T-helper 9 cell (primary cell): ENCODE measurements around the gene DAG1.

Source experiments
- DNase-seq: peaks from one replicate; pipeline ENCODE4 v3.0.0-alpha.2; 2020

DAG1 gene

DNA sequence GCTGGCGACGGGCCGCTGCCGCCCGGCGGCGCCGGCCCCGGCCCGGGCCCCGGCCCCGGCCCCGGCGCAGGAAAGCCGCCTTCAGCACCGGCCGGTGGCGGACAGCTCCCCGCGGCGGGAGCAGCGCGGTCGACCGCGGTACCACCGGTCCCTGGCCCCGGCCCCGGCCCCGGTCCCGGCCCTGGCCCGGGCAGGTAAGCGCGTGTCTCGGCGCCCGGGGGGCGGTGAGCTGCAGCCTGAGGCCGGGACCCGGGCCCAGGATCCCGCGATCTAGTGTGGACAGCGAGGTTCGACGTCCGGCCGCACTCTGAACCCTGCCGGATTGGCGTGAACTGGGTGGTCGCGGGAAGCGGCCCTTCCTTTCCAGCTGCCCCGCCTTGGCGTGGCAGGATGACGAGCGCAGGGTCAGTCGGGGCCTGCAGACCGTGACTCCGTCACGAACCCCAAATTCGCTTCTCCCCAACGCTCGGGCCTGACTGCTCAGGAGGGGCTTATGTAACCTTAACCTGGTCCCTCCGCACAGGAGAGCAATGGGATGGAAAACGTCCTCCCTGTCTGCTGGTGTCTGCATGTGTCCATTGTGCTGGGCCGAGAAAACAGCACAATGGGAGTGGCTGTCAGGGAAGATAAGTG is 84.7 kb downstream of the DAG1 start:
- peak; percentile 51 for DNase-seq

DNA sequence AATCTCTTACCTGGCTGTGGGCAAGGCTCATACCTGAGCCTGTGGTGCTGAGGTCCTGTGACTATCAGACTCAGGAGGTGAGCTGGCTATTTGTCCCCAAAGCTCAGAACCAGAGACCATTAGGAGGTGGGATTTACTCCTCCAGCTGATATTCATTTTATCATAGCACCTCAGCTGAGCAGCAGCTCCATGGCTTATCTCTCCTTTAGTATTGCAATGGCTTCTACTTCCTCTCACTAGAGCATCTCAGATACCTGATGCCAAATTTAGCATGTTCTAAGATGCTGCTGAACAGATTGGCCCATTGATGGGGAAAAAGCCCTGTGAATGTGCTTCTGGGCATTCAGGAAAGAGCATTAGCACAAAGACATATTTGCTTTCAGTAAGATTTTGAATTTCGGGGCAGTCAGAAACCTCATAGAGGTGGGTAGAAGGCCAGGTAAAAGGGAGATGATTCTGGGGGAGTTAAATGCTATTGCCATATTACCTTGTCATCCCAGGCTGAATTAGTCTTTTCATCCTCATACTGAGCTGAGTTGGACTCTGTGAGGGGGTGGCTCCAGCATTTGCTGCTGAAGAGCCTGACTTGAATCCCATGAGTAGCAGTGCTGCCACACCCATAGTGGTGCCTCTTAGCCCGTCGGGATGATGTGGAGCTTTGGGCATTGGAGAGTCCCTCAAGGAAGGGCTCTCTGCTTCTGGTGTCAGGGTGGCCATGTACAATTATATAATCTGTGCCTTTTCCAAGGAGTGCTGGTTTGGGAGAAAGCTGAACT is 86.6 kb downstream of the DAG1 start:
- no peak for DNase-seq

DNA sequence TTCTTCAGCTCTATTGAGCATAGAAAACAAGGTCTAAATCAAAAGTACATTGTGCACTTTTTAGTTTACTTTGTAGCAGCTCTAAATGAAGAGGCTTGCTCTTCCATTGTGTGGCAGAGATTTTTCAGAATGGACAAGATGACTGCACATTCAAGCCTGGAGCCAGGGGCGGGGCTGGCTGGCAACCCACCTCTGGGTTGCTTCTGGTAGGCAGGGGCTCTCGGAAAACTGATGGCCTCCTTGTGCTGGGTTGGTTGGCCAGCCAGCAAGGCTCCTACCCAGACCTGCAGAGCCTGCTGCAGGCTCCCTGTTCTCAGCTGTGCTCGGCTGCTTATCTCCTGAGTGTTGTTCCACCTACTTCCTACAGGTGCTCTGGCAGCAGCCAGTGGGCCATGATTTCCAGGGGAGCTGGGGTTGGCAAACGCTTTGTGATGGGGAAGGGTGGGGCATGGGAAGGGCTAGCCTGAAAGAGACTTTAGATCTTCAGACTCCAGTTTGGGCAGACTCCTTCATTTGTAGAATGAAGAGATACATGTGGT is 93.0 kb downstream of the DAG1 start:
- DNase-seq = no peak

DNA sequence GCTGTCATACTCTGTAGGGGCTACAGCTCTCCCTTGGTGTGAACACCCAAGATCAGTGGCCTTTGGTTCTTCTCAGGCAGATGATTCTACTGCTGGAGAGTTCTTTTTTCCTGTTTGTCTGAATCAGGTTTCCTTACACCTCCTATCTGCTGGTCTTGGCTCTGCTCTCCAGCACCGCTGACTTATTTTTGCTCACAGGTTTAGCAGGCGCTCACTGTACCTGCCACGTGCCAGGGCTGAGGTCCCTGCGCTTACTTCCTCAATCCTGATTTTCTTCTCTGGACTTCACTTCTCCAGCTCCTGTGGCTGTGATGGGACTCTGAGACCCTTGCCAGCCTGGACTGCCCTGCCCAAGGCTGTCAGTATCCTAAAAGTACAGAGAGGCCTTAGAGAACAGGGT is 93.7 kb downstream of the DAG1 start:
- DNase-seq = no peak

DNA sequence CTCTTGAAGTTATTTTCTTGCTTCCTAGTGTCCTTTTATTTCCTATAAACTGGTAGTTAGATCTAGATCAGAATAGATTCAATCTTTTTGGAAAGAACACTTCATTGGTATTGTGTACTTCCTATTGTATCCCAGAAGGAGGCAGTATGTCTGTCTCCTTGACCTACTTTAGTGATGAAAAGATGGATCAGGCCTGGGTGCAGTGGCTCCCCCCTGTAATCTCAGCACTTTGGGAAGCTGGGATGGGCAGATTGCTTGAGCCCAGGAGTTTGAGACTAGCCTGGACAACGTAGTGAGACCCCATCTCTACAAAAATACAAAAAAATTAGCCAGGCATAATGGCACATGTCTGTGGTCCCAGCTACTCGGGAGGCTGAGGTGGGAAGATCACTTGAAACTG is 96.2 kb downstream of the DAG1 start:
- DNase-seq = no peak

DNA sequence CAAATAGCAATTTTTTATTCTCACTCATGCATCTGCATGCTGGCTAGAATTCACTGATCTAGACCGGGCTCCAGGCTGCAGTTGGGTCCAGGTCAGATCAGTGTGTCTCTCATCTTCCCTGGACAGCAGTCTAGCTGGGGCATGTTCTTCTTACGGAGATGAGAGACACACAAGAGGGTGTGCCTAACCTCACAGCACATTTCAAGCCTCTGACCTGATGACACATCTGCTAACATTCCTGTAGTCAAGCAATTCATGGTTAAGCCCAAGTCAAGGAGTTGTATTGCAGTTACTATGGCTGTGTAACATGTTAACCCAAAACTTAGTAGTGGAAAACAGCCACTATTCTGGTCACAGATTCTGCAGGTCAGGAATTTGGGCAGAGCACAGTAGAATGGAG is 97.3 kb downstream of the DAG1 start:
- DNase-seq = no peak

DNA sequence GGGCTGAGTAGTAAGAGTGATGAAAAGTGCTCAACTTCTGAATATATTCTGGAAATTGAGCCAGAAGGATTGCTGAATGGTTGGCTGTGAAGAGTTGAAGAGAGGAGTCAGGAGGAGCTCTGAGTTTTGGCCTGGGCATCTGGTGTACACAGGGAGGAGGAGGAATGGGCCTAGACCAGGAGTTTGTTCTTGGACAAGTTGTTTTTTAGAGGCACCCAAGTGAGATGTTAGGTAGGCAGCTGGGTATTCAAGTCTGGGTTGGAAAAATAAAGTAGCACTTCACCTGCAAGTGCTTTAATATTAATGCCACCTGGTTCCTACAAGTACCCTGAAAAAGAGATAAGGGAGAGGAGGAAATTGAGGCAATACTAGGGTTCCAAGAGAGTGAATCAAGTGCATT is 98.9 kb downstream of the DAG1 start:
- no peak for DNase-seq

DNA sequence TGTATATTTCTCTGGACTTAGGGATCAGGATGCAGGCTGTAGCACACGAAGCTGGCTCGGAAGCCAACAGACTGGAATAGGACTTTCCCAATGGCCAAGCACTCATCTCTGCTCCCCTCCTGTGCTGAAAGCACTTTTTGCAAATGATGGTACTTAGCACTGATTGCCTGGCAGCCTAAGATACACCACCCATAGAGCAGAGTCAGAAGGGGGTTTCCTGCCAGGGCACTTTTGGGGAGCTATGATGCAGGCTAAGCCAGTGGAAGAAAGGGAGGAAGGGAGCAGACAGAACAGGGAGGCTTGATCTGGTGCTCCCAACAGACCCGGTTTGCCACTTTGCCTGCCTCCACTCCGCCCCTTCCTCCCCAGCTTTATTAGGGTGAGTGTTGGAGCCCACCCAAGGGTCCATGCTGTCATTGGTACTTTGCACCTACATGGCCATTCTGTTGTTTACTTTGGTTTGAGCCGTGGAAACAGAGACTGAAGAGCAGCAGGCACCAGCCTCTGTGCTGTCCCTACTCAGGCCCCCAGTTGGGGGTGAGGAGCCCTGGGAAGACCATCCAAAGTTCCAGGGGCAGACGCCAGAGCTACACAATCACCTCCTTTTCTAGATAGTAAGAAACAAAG is 100.1 kb downstream of the DAG1 start:
- DNase-seq = no peak

DNA sequence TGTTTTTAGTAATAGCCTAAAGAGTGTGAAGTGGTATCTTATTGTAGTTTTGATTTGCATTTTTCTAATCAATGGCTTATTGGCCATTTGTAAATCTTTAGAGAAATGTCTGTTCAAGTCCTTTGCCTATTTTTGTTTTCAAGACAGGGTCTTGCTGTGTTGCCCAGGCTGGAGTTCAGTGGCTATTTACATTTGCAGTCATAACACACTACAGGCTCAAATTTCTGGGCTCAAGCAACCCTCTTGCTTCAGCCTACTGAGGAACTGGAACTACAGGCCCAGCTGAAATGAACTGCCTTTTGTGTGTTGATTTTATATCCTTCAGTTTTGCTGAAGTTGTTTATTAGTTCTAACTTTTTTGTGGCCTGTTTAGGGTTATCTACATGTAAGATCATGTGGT is 112.1 kb downstream of the DAG1 start:
- no peak for DNase-seq
